Smooth muscle cell of the coronary artery (primary cell): ENCODE results near the gene PPIP5K1. TPM values are rescaled to one million over a fixed set of nuclear protein-coding genes. Genes with fewer than 3 reads are reported as not detected.

Source experiments
- total RNA-seq: library from RNA; depleted of rRNA; stranded (reverse); fragments of >200 nt; gene quantifications from 2 replicates; pipeline ENCODE4 v1.2.3, GENCODE V29; 2014; ENCODE audit warnings: low replicate concordance

Gene PPIP5K1
- 13.8 and 18.0 TPM in 2 replicates for total RNA-seq

GRCh38 chr15:43589778-43590466 lies at the start of gene PPIP5K1:
TSS of gene PPIP5K1 (minus strand) at chr15:43590208. CDS start at chr15:43584504, 5,704 bp downstream.

DNA sequence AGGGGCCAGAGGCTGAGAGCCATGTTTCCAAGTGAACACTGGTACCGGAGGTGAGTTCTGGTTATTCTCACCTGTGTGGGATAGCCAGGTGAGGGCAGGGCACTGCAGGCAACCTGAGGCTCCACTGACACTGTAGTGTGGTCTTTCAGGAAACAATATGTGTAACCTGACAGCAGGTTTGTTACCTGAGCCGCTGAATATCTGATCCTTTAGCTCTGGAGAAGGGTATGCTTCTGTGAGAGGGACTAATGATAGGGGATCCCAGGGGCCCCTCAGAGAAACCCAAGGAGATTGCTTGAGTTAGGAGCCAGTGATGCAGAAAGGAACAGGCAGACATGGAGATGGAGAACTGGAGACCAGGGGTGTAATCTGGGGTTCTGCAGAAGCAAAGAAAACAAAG lies 28.7 kb upstream of the PPIP5K1 start, which contains the start of gene STRC:
TSS of gene STRC (minus strand) at position 101 of the 400 bp plus-strand sequence. CDS start at position 23, 78 bp downstream.

GRCh38 chr15:43593328-43594190 lies 3.6 kb upstream of the PPIP5K1 start, which contains the start of gene CKMT1B:
TSS of gene CKMT1B (plus strand) at chr15:43594027. CDS start at chr15:43594219, 192 bp downstream.

GRCh38 chr15:43517354-43518196 lies 72.4 kb downstream of the PPIP5K1 start, which contains the start of gene MAP1A:
TSS of gene MAP1A (plus strand) at chr15:43517608. CDS start at chr15:43521474, 3,866 bp downstream.

GRCh38 chr15:43492673-43493601 lies 97.1 kb downstream of the PPIP5K1 start, which contains the start of gene TP53BP1:
TSS of gene TP53BP1 (minus strand) at chr15:43493156. CDS start at chr15:43493043, 113 bp downstream.

Other genes with a start within 250 kb of the PPIP5K1 start
- gene ZSCAN29, start 219.2 kb downstream of the PPIP5K1 start, total RNA-seq, result 10.9 and 16.6 TPM in 2 replicates
- gene TUBGCP4, start 219.1 kb downstream of the PPIP5K1 start, total RNA-seq, result 6.1 and 10.1 TPM in 2 replicates
- 51.7 and 57.5 TPM in 2 replicates for gene TP53BP1, start 97.1 kb downstream of the PPIP5K1 start, total RNA-seq
- gene MAP1A, start 72.6 kb downstream of the PPIP5K1 start, total RNA-seq, result 13.8 and 31.1 TPM in 2 replicates
- not detected in 2 replicates for gene CKMT1B, start 3.8 kb upstream of the PPIP5K1 start, total RNA-seq
- under 0.01 TPM in 2 replicates for gene STRC, start 28.6 kb upstream of the PPIP5K1 start, total RNA-seq
- 0.45 and 0.59 TPM in 2 replicates for gene CATSPER2, start 58.6 kb upstream of the PPIP5K1 start, total RNA-seq
- not detected in 2 replicates for gene CKMT1A, start 103.7 kb upstream of the PPIP5K1 start, total RNA-seq
- 97.6 and 143 TPM in 2 replicates for gene PDIA3, start 156.2 kb upstream of the PPIP5K1 start, total RNA-seq
- 3.5 and 13.6 TPM in 2 replicates for gene ELL3, start 186.8 kb upstream of the PPIP5K1 start, total RNA-seq
- 353 and 435 TPM in 2 replicates for gene SERF2, start 202.1 kb upstream of the PPIP5K1 start, total RNA-seq
- not detected in 2 replicates for gene SERINC4, start 210.0 kb upstream of the PPIP5K1 start, total RNA-seq
- 6.8 and 8.8 TPM in 2 replicates for gene HYPK, start 210.4 kb upstream of the PPIP5K1 start, total RNA-seq
- 24.2 and 41.1 TPM in 2 replicates for gene MFAP1, start 234.5 kb upstream of the PPIP5K1 start, total RNA-seq
- gene WDR76, start 236.8 kb upstream of the PPIP5K1 start, total RNA-seq, result 1.9 and 4.9 TPM in 2 replicates